Measurements from ENCODE around the gene UST.
"Not testable (repeated sequence)": the region's sequence is repeated elsewhere in the genome, so short reads cannot be mapped to it uniquely, and the experiment has no call there.

The UST gene

GRCh38 chr6:148881593-148882311 lies 134.9 kb downstream of the UST start:
- DNase-seq = no peak

GRCh38 chr6:148883270-148883669 lies 136.4 kb downstream of the UST start:
- DNase-seq = no peak

- DNase-seq = no peak
These were observed 137.6 kb downstream of the UST start for GRCh38 chr6:148884461-148884860.

- no peak for DNase-seq
These were observed 138.5 kb downstream of the UST start for GRCh38 chr6:148885136-148885865.

GRCh38 chr6:148885925-148886845 lies 139.4 kb downstream of the UST start:
- DNase-seq = no peak

GRCh38 chr6:148887181-148887580 lies 140.4 kb downstream of the UST start:
- no peak for DNase-seq

GRCh38 chr6:148888856-148889255 lies 142.0 kb downstream of the UST start:
- no peak for DNase-seq

GRCh38 chr6:148890096-148890495 lies 143.3 kb downstream of the UST start:
- no peak for DNase-seq

GRCh38 chr6:148890652-148891404 lies 144.0 kb downstream of the UST start:
- no peak for DNase-seq

- DNase-seq = no peak
These were observed 144.6 kb downstream of the UST start for GRCh38 chr6:148891405-148891783.

GRCh38 chr6:148892247-148892646 lies 145.4 kb downstream of the UST start:
- DNase-seq = no peak

- DNase-seq = no peak
These were observed 146.2 kb downstream of the UST start for GRCh38 chr6:148893073-148893472.

- DNase-seq = no peak
These were observed 146.7 kb downstream of the UST start for GRCh38 chr6:148893481-148893880.

GRCh38 chr6:148898376-148899014 lies 151.7 kb downstream of the UST start:
- no peak for DNase-seq

- DNase-seq = no peak
These were observed 158.4 kb downstream of the UST start for GRCh38 chr6:148904896-148905870.

- DNase-seq = no peak
These were observed 159.1 kb downstream of the UST start for GRCh38 chr6:148905901-148906300.

- DNase-seq = no peak
These were observed 159.6 kb downstream of the UST start for GRCh38 chr6:148906386-148906785.

- no peak for DNase-seq
These were observed 160.7 kb downstream of the UST start for GRCh38 chr6:148907573-148907972.

- DNase-seq = no peak
These were observed 165.4 kb downstream of the UST start for GRCh38 chr6:148912252-148912651.

- DNase-seq = no peak
These were observed 169.0 kb downstream of the UST start for GRCh38 chr6:148915810-148916209.

GRCh38 chr6:148916485-148916884 lies 169.7 kb downstream of the UST start:
- not testable (repeated sequence) for DNase-seq

All from SHP77 treated with DMSO at 0.1 percent for 48 hours (cell line).